HEK293 (cell line): ENCODE data around the gene PCNX3.

Experiments
- BCL11A ChIP-seq: fragments of 450-650 bp; formaldehyde crosslinking; IDR thresholded peaks from 2 replicates; pipeline ENCODE4 v1.5.1; 2016; ENCODE audit warnings: low read depth, missing biosample characterization, missing genetic modification characterization
- BCL11B ChIP-seq: fragments of 450-650 bp; formaldehyde crosslinking; IDR thresholded peaks from 2 replicates; pipeline ENCODE4 v1.5.1; 2016; ENCODE audit warnings: low read depth, missing biosample characterization, missing genetic modification characterization
- CTCF ChIP-seq: fragments of 450-650 bp; formaldehyde crosslinking; IDR thresholded peaks from 2 replicates; pipeline ENCODE4 v1.5.1; 2016; ENCODE audit warnings: missing biosample characterization, missing genetic modification characterization
- GLI2 ChIP-seq: fragments of 450-650 bp; formaldehyde crosslinking; IDR thresholded peaks from 2 replicates; pipeline ENCODE4; 2017; ENCODE audit warnings: missing biosample characterization, missing genetic modification characterization, low read depth, borderline replicate concordance
- KLF16 ChIP-seq: fragments of 450-650 bp; formaldehyde crosslinking; IDR thresholded peaks from 2 replicates; pipeline ENCODE4 v1.5.1; 2017; ENCODE audit warnings: missing biosample characterization, missing genetic modification characterization
- KLF17 ChIP-seq: fragments of 450-650 bp; formaldehyde crosslinking; IDR thresholded peaks from 2 replicates; pipeline ENCODE4 v1.5.1; 2016; ENCODE audit warnings: missing biosample characterization, missing genetic modification characterization
- MZF1 ChIP-seq: fragments of 450-650 bp; formaldehyde crosslinking; IDR thresholded peaks from 2 replicates; pipeline ENCODE4 v1.5.1; 2017; ENCODE audit warnings: missing biosample characterization, missing genetic modification characterization, borderline replicate concordance
- OSR2 ChIP-seq: fragments of 450-650 bp; formaldehyde crosslinking; IDR thresholded peaks from 2 replicates; pipeline ENCODE4 v1.5.1; 2016; ENCODE audit warnings: missing biosample characterization, missing genetic modification characterization
- SCRT1 ChIP-seq: fragments of 450-650 bp; formaldehyde crosslinking; IDR thresholded peaks from 2 replicates; pipeline ENCODE4 v1.5.1; 2016; ENCODE audit warnings: missing biosample characterization, missing genetic modification characterization, borderline replicate concordance
- SP3 ChIP-seq: fragments of 450-650 bp; formaldehyde crosslinking; IDR thresholded peaks from 2 replicates; pipeline ENCODE4 v1.5.1; 2016; ENCODE audit warnings: missing biosample characterization, missing genetic modification characterization
- SP7 ChIP-seq: fragments of 450-650 bp; formaldehyde crosslinking; IDR thresholded peaks from 2 replicates; pipeline ENCODE4 v1.5.1; 2016; ENCODE audit warnings: missing biosample characterization, missing genetic modification characterization
- ZBTB26 ChIP-seq: fragments of 450-650 bp; formaldehyde crosslinking; optimal IDR thresholded peaks from 2 replicates; pipeline ENCODE3; 2016; ENCODE audit warnings: missing biosample characterization, mild to moderate bottlenecking, missing genetic modification characterization
- ZBTB48 ChIP-seq: fragments of 450-650 bp; formaldehyde crosslinking; IDR thresholded peaks from 2 replicates; pipeline ENCODE4 v1.5.1; 2016; ENCODE audit warnings: missing biosample characterization, missing genetic modification characterization
- ZBTB49 ChIP-seq: fragments of 450-650 bp; formaldehyde crosslinking; IDR thresholded peaks from 2 replicates; pipeline ENCODE4 v1.5.1; 2016; ENCODE audit warnings: missing biosample characterization, missing genetic modification characterization, low read depth
- ZFP3 ChIP-seq: fragments of 450-650 bp; formaldehyde crosslinking; IDR thresholded peaks from 2 replicates; pipeline ENCODE4 v1.5.1; 2016; ENCODE audit warnings: low read depth, missing biosample characterization, missing genetic modification characterization
- ZIC2 ChIP-seq: fragments of 450-650 bp; formaldehyde crosslinking; IDR thresholded peaks from 2 replicates; pipeline ENCODE4 v1.5.1; 2016; ENCODE audit warnings: missing biosample characterization, missing genetic modification characterization
- ZNF112 ChIP-seq: fragments of 450-650 bp; formaldehyde crosslinking; IDR thresholded peaks from 2 replicates; pipeline ENCODE4 v1.5.0; 2017; ENCODE audit warnings: missing biosample characterization, missing genetic modification characterization
- ZNF138 ChIP-seq: fragments of 450-650 bp; formaldehyde crosslinking; IDR thresholded peaks from 2 replicates; pipeline ENCODE4 v1.5.1; 2016; ENCODE audit warnings: missing biosample characterization, missing genetic modification characterization, borderline replicate concordance
- ZNF391 ChIP-seq: fragments of 450-650 bp; formaldehyde crosslinking; IDR thresholded peaks from 2 replicates; pipeline ENCODE4 v1.5.1; 2016; ENCODE audit warnings: low read depth, missing biosample characterization, missing genetic modification characterization, borderline replicate concordance
- ZNF513 ChIP-seq: fragments of 450-650 bp; IDR thresholded peaks from 2 replicates; pipeline ENCODE4 v1.5.1; 2018; ENCODE audit warnings: missing biosample characterization, missing genetic modification characterization
- ZNF518A ChIP-seq: fragments of 450-650 bp; formaldehyde crosslinking; conservative IDR thresholded peaks from 2 replicates; pipeline ENCODE4 v1.5.1; 2016; ENCODE audit warnings: low read depth, missing biosample characterization, missing genetic modification characterization
- ZNF555 ChIP-seq: fragments of 450-650 bp; formaldehyde crosslinking; conservative IDR thresholded peaks from 2 replicates; pipeline ENCODE4 v1.5.1; 2017; ENCODE audit warnings: missing biosample characterization, mild to moderate bottlenecking, missing genetic modification characterization, inconsistent platforms
- ZNF843 ChIP-seq: fragments of 450-650 bp; formaldehyde crosslinking; IDR thresholded peaks from 2 replicates; pipeline ENCODE4 v1.5.1; 2016; ENCODE audit warnings: missing biosample characterization, missing genetic modification characterization
- ZSCAN5A ChIP-seq: fragments of 450-650 bp; formaldehyde crosslinking; IDR thresholded peaks from 2 replicates; pipeline ENCODE4 v1.5.1; 2016; ENCODE audit warnings: missing biosample characterization, missing genetic modification characterization

The PCNX3 gene

GRCh38 chr11:65588199-65589054 is 27.1 kb upstream of the PCNX3 start (continued):
- no peak for TF ChIP-seq ZNF391 (tag by site-specific recombination)
- TF ChIP-seq GLI2 (tag by site-specific recombination), result no peak
- TF ChIP-seq SP7 (tag by site-specific recombination), result no peak
- TF ChIP-seq ZBTB48 (tag by site-specific recombination), result no peak
- TF ChIP-seq ZNF518A (tag by site-specific recombination), result no peak
- TF ChIP-seq ZNF138 (tag by site-specific recombination), result no peak
- TF ChIP-seq ZIC2 (tag by site-specific recombination), result peak; percentile 36; the same call in 1 of the 2 replicates
- no peak for TF ChIP-seq ZSCAN5A (tag by site-specific recombination)
- TF ChIP-seq ZNF555 (tag by site-specific recombination), result no peak
- TF ChIP-seq ZBTB49 (tag by site-specific recombination), result no peak
- TF ChIP-seq SP3, result no peak
- TF ChIP-seq ZBTB26 (tag by site-specific recombination), result no peak
- TF ChIP-seq ZFP3 (tag by site-specific recombination), result no peak
- peak; percentile 35; the same call in 1 of the 2 replicates for TF ChIP-seq CTCF (tag by site-specific recombination)
- TF ChIP-seq SCRT1 (tag by site-specific recombination), result no peak
- TF ChIP-seq BCL11B (tag by site-specific recombination), result peak; percentile 41; the same call in 1 of the 2 replicates
- no peak for TF ChIP-seq ZNF513
- TF ChIP-seq ZNF843 (tag by site-specific recombination), result no peak
- no peak for TF ChIP-seq OSR2 (tag by site-specific recombination)
- TF ChIP-seq MZF1 (tag by site-specific recombination), result no peak
- TF ChIP-seq BCL11A (tag by site-specific recombination), result no peak
- TF ChIP-seq ZNF112 (tag by site-specific recombination), result no peak
- no peak for TF ChIP-seq KLF17
- TF ChIP-seq KLF16, result no peak
